ENCODE measurements around the gene UMPS. TPM values are rescaled to one million over a fixed set of nuclear protein-coding genes. Genes with fewer than 3 reads are reported as not detected.

The UMPS gene
- polyA plus RNA-seq, 2 of the 4 experiments (the other 2 are of a cell fraction): 53.0 to 64.4 TPM

DNA sequence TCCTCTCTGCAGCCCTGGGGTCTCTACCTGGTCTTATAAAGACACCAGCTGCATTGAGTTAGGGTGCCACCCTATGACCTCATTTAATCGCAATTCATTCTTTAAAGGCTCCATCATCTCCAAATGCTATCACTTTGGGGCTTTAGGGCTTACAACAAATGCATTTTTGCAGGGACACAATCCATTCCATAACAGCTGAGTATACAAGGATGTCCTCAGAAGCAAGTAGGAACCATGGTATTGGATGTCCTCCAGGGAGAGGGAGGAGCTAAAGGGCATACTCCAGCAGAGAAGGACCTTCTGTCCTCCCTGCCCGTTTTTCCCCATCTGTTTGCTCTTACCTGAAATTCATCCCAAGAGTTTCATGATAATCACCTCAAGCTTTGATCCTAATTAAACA, 30.3 kb downstream of the UMPS start:
- TF ChIP-seq, protein P1, sequence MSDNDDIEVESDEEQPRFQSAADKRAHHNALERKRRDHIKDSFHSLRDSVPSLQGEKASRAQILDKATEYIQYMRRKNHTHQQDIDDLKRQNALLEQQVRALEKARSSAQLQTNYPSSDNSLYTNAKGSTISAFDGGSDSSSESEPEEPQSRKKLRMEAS (IDR thresholded peaks at IDR 0.05): no peak
- TF ChIP-seq, protein P2, sequence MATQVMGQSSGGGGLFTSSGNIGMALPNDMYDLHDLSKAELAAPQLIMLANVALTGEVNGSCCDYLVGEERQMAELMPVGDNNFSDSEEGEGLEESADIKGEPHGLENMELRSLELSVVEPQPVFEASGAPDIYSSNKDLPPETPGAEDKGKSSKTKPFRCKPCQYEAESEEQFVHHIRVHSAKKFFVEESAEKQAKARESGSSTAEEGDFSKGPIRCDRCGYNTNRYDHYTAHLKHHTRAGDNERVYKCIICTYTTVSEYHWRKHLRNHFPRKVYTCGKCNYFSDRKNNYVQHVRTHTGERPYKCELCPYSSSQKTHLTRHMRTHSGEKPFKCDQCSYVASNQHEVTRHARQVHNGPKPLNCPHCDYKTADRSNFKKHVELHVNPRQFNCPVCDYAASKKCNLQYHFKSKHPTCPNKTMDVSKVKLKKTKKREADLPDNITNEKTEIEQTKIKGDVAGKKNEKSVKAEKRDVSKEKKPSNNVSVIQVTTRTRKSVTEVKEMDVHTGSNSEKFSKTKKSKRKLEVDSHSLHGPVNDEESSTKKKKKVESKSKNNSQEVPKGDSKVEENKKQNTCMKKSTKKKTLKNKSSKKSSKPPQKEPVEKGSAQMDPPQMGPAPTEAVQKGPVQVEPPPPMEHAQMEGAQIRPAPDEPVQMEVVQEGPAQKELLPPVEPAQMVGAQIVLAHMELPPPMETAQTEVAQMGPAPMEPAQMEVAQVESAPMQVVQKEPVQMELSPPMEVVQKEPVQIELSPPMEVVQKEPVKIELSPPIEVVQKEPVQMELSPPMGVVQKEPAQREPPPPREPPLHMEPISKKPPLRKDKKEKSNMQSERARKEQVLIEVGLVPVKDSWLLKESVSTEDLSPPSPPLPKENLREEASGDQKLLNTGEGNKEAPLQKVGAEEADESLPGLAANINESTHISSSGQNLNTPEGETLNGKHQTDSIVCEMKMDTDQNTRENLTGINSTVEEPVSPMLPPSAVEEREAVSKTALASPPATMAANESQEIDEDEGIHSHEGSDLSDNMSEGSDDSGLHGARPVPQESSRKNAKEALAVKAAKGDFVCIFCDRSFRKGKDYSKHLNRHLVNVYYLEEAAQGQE (IDR thresholded peaks at IDR 0.05): no peak
- TF ChIP-seq POLR2A (IDR thresholded peaks at IDR 0.05; ENCODE audit: low read length) (no peak), POLR2AphosphoS2 (conservative IDR thresholded peaks at IDR 0.05; ENCODE audit: low read length) (0 out of 2 replicates have a peak, but pooled peaks have one; percentile 59)
- 46% methylated on average over 2 of the region's 2 CpGs for WGBS (ENCODE audit: missing lambda C conversion rate)
- ChIA-PET POLR2A (interaction anchor here (0.6 to 1.7 kb wide), 7 partner anchors 11 to 199 kb away, joined by 3 to 10 read pairs (median 4); partner anchors contain the start of gene ITGB5), CTCF (interaction anchor here (0.5 to 15.7 kb wide), 70 partner anchors 9 to 1096 kb away, joined by 3 to 352 read pairs (median 5); partner anchors contain the start of genes ITGB5, MUC13 and UMPS)
- FAIRE-seq (no peak), ATAC-seq (peak; percentile 44 to 51; a peak in 4 of 6 replicates), DNase-seq (ENCODE audit: low read depth in 1 of 2, low spot score in 1 of 2) (peak in 1 of 2 experiments; percentile 38)
- Histone ChIP-seq H3K4me2 (peak overlapping the region; percentile 58; the same call in 2 of the 3 replicates), H3K27ac (peak overlapping the region; percentile 60 to 75; a peak in 5 of 6 replicates), H3K4me3 (no peak overlapping the region), H3K4me1 (peaks cover 28% of the 10 kb centered on the region), H3K9me3 (no peaks in the 10 kb centered on the region)

DNA sequence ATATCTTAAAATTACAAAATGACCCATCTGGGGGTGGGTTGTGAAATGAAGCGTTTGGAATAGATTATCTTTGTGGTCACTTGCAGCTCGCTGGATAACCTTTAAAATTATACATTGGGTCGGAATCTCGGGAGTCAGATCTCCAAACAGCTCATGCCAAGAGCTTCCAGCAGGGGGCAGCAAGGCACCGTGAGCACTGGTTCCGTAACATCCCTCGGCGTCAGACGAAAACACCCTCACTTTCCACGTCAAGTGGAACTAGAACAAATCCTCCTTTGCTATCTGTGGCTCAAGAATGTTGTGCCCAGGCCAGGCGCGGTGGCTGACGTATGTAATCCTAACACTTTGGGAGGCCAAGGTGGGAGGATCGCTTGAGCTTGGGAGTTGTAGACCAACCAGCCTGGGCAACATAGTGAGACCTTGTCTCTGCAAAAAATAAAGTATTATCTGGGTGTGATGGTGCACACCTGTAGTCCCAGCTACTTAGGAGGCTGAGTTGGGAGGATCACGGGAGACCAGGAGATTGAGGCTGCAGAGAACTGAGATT, 31.1 kb downstream of the UMPS start:
- Histone ChIP-seq H3K4me3 (no peak overlapping the region), H3K27ac (peak overlapping the region; percentile 60 to 75), H3K4me1 (peaks cover 28% of the 10 kb centered on the region), H3K4me2 (peak overlapping the region; percentile 58), H3K9me3 (no peaks in the 10 kb centered on the region)
- ATAC-seq: peak; percentile 73
- ChIA-PET POLR2A (interaction anchor here (0.6 to 1.7 kb wide), 6 partner anchors 11 to 140 kb away, joined by 3 to 10 read pairs (median 4); partner anchors contain the start of gene ITGB5), CTCF (interaction anchor here (0.5 to 15.7 kb wide), 69 partner anchors 9 to 1096 kb away, joined by 3 to 352 read pairs (median 5); partner anchors contain the start of genes ITGB5, MUC13 and UMPS)
- DNase-seq (ENCODE audit: low read depth in 1 of 2, low spot score in 1 of 2): peak; percentile 68 to 91
- FAIRE-seq: peak; percentile 72
- TF ChIP-seq, protein P3, sequence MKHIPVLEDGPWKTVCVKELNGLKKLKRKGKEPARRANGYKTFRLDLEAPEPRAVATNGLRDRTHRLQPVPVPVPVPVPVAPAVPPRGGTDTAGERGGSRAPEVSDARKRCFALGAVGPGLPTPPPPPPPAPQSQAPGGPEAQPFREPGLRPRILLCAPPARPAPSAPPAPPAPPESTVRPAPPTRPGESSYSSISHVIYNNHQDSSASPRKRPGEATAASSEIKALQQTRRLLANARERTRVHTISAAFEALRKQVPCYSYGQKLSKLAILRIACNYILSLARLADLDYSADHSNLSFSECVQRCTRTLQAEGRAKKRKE (CRISPR knock-in tag; IDR thresholded peaks at IDR 0.05; ENCODE audit: low read depth): no peak
- TF ChIP-seq HOXB13 (CRISPR knock-in tag; IDR thresholded peaks at IDR 0.05; ENCODE audit: low read depth): no peak
- peak; percentile 25; the same call in 1 of the 2 replicates for TF ChIP-seq TP53 (CRISPR knock-in tag; IDR thresholded peaks at IDR 0.05)
- no peak for TF ChIP-seq NR3C1 (IDR thresholded peaks at IDR 0.05)
- TF ChIP-seq KDM5A (IDR thresholded peaks at IDR 0.05): no peak
- peak; percentile 23; the same call in 1 of the 2 replicates for TF ChIP-seq FOSB (CRISPR knock-in tag; IDR thresholded peaks at IDR 0.05)
- TF ChIP-seq CBX2 (IDR thresholded peaks at IDR 0.05; ENCODE audit: borderline replicate concordance, low read depth): no peak
- TF ChIP-seq MAZ (IDR thresholded peaks at IDR 0.05; ENCODE audit: borderline replicate concordance, low read depth, low read length): no peak
- TF ChIP-seq HDAC2 (IDR thresholded peaks at IDR 0.05): no peak
- no peak for TF ChIP-seq ZSCAN20 (CRISPR knock-in tag; IDR thresholded peaks at IDR 0.05)
- TF ChIP-seq BCL3 (IDR thresholded peaks at IDR 0.05): no peak
- TF ChIP-seq CEBPB (IDR thresholded peaks at IDR 0.05): 0 out of 4 replicates have a peak, but pooled peaks of 1 of the 2 experiments have one; percentile 2
- TF ChIP-seq RNF2 (IDR thresholded peaks at IDR 0.05; ENCODE audit: borderline replicate concordance, low read depth): no peak
- no peak for TF ChIP-seq RCOR1 (IDR thresholded peaks at IDR 0.05; ENCODE audit: low read depth, low read length)
- peak; percentile 91 for TF ChIP-seq SMC3 (IDR thresholded peaks at IDR 0.05)
- TF ChIP-seq ZNF302 (CRISPR knock-in tag; IDR thresholded peaks at IDR 0.05): no peak
- TF ChIP-seq RAD21 (conservative IDR thresholded peaks at IDR 0.05 in 1 of 2, IDR thresholded peaks at IDR 0.05 in 1 of 2): peak; percentile 97 to 98
- TF ChIP-seq, protein P4, sequence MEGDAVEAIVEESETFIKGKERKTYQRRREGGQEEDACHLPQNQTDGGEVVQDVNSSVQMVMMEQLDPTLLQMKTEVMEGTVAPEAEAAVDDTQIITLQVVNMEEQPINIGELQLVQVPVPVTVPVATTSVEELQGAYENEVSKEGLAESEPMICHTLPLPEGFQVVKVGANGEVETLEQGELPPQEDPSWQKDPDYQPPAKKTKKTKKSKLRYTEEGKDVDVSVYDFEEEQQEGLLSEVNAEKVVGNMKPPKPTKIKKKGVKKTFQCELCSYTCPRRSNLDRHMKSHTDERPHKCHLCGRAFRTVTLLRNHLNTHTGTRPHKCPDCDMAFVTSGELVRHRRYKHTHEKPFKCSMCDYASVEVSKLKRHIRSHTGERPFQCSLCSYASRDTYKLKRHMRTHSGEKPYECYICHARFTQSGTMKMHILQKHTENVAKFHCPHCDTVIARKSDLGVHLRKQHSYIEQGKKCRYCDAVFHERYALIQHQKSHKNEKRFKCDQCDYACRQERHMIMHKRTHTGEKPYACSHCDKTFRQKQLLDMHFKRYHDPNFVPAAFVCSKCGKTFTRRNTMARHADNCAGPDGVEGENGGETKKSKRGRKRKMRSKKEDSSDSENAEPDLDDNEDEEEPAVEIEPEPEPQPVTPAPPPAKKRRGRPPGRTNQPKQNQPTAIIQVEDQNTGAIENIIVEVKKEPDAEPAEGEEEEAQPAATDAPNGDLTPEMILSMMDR (IDR thresholded peaks at IDR 0.05): peak; percentile 95
- no peak for TF ChIP-seq ZC3H11A (IDR thresholded peaks at IDR 0.05)
- peak; percentile 78; the same call in 1 of the 2 replicates for TF ChIP-seq POLR2AphosphoS2 (conservative IDR thresholded peaks at IDR 0.05; ENCODE audit: low read length)
- TF ChIP-seq EHMT2 (IDR thresholded peaks at IDR 0.05; ENCODE audit: low read depth): no peak
- no peak for TF ChIP-seq NPAS2 (CRISPR knock-in tag; IDR thresholded peaks at IDR 0.05; ENCODE audit: borderline replicate concordance)
- TF ChIP-seq, protein P1 (IDR thresholded peaks at IDR 0.05): 0 out of 2 replicates have a peak, but pooled peaks have one; percentile 15
- no peak for TF ChIP-seq SREBF2 (IDR thresholded peaks at IDR 0.05)
- no peak for TF ChIP-seq HEYL (CRISPR knock-in tag; IDR thresholded peaks at IDR 0.05)
- 6% methylated on average over 15 of the region's 15 CpGs for WGBS (ENCODE audit: missing lambda C conversion rate)
